Stimulated activated CD8-positive, alpha-beta memory T cell treated with anti-CD3 and anti-CD28 coated beads, Interleukin-7, amount 100 ng/mL, for 48 hours (primary cell): ENCODE measurements around the gene ATXN1.

Experiments used
- DNase-seq, 2 donors: peaks; one replicate each; pipeline ENCODE4 v3.0.0-alpha.2; 2020; ENCODE audit warnings: low read depth in 1 of 2; ENCODE audit errors: extremely low read depth in 1 of 2

The ATXN1 gene

GRCh38 chr6:16762550-16763477 lies 1.6 kb upstream of the ATXN1 start:
- DNase-seq, result no peak

- DNase-seq, result no peak
These were observed 949 bp upstream of the ATXN1 start for GRCh38 chr6:16762268-16762549.

GRCh38 chr6:16761471-16762267 lies 409 bp upstream of the ATXN1 start:
- peak; percentile 61 to 73 for DNase-seq

GRCh38 chr6:16759646-16760515 lies 1.4 kb downstream of the ATXN1 start:
- DNase-seq, result peak; percentile 61 to 71

GRCh38 chr6:16759181-16759645 lies 2.0 kb downstream of the ATXN1 start:
- no peak for DNase-seq

GRCh38 chr6:16758163-16758975 lies 2.9 kb downstream of the ATXN1 start:
- DNase-seq, result no peak

GRCh38 chr6:16757332-16757731 lies 3.9 kb downstream of the ATXN1 start:
- no peak for DNase-seq

- DNase-seq, result no peak
These were observed 4.5 kb downstream of the ATXN1 start for GRCh38 chr6:16756660-16757255.

GRCh38 chr6:16755544-16755943 lies 5.7 kb downstream of the ATXN1 start:
- no peak for DNase-seq

- no peak for DNase-seq
These were observed 6.4 kb downstream of the ATXN1 start for GRCh38 chr6:16754876-16755275.

GRCh38 chr6:16754274-16754673 lies 7.0 kb downstream of the ATXN1 start:
- DNase-seq, result no peak

- DNase-seq, result no peak
These were observed 7.9 kb downstream of the ATXN1 start for GRCh38 chr6:16753341-16753740.

- no peak for DNase-seq
These were observed 8.9 kb downstream of the ATXN1 start for GRCh38 chr6:16752206-16752866.

GRCh38 chr6:16751251-16751946 lies 9.9 kb downstream of the ATXN1 start:
- DNase-seq, result no peak

GRCh38 chr6:16750566-16750965 lies 10.7 kb downstream of the ATXN1 start:
- no peak for DNase-seq

- DNase-seq, result no peak
These were observed 11.5 kb downstream of the ATXN1 start for GRCh38 chr6:16749516-16750485.

- DNase-seq, result no peak
These were observed 13.3 kb downstream of the ATXN1 start for GRCh38 chr6:16748025-16748319.
